Heart left ventricle (tissue), 16 donors: ENCODE results near the gene TRIM47. TPM values are rescaled to one million over a fixed set of nuclear protein-coding genes. Genes with fewer than 3 reads are reported as not detected.

Experiments
- ATAC-seq, 4 donors: fragments of 200-7000 bp; cut with Tn5 transposase; one replicate each; pipeline ENCODE4 v1.9.1; 2020 to 2022; ENCODE audit warnings: moderate library complexity in 4 of 4, mild to moderate bottlenecking in 3 of 4, moderate number of reproducible peaks in 1 of 4
- DNase-seq, 5 donors: peaks; one replicate each; pipeline ENCODE4 v3.0.0-alpha.2; 2020
- H3K27ac ChIP-seq, 12 donors: fragments of 200-600 bp; sonication (generic) in 4 of 12; one replicate each; pipeline versions ENCODE4 v1.5.0 to v1.8.0; 2016 to 2022; ENCODE audit warnings: mild to moderate bottlenecking in 2 of 12
- H3K27me3 ChIP-seq, 9 donors: fragments of 200-600 bp; sonication (generic) in 2 of 9; one replicate each; pipeline versions ENCODE4 v1.5.1 to v1.8.0; 2016 to 2022; ENCODE audit warnings: mild to moderate bottlenecking in 3 of 9
- H3K36me3 ChIP-seq, 9 donors: fragments of 200-600 bp; sonication (generic) in 2 of 9; one replicate each; pipeline versions ENCODE4 v1.5.0 to v1.8.0; 2018 to 2022; ENCODE audit warnings: mild to moderate bottlenecking in 2 of 9
- H3K4me1 ChIP-seq, 12 donors: fragments of 200-600 bp; sonication (generic) in 4 of 12; one replicate each; pipeline versions ENCODE4 v1.5.0 to v1.8.0; 2016 to 2022; ENCODE audit warnings: mild to moderate bottlenecking in 3 of 12
- H3K4me3 ChIP-seq, 12 donors: fragments of 200-600 bp; sonication (generic) in 4 of 12; one replicate each; pipeline versions ENCODE4 v1.5.0 to v1.8.0; 2017 to 2022; ENCODE audit warnings: mild to moderate bottlenecking in 9 of 12, moderate library complexity in 4 of 12
- H3K9me3 ChIP-seq, 12 donors: fragments of 200-600 bp; sonication (generic) in 4 of 12; one replicate each; pipeline versions ENCODE4 v1.5.0 to v1.8.0; 2016 to 2022; ENCODE audit warnings: mild to moderate bottlenecking in 1 of 12
- CTCF ChIP-seq, 12 donors: fragments of 200-600 bp; sonication (generic) in 4 of 12; IDR thresholded peaks; one replicate each; pipeline versions ENCODE4 v1.5.0 to v1.8.0; 2018 to 2022; ENCODE audit warnings: antibody characterized with exemption in 12 of 12, mild to moderate bottlenecking in 5 of 12
- POLR2A ChIP-seq, 2 donors: fragments of 450-650 bp; IDR thresholded peaks; one replicate each; pipeline ENCODE4 v1.6.1; 2017; ENCODE audit warnings: antibody characterized with exemption in 2 of 2, mild to moderate bottlenecking in 2 of 2, moderate library complexity in 2 of 2
- WGBS, 4 donors: extraction: QIAGEN DNeasy Blood & Tissue Kit in 2 of 4; methylation state at CpG; one replicate each; pipeline versions ENCODE4 v1.1.5 to v1.1.7; 2013 to 2018; 5-methylcytosine and 5-hydroxymethylcytosine counted together
- intact Hi-C, 10 donors: fragments of 100-400 bp; cut with DNase I; formaldehyde crosslinking; loops; one replicate each; pipeline versions ENCODE4 v1.11.1 to v1.14.2; 2022
- polyA plus RNA-seq, 2 donors: library from polyadenylated mRNA; stranded (reverse); fragments of 200-250 nt; gene quantifications; one replicate each; pipeline ENCODE4 v1.2.3, GENCODE V29; 2013
- total RNA-seq, 9 donors: library from RNA; depleted of rRNA in 2 of 9; stranded (reverse); fragments of >200 nt in 2 of 9; fragmentation: NEBNext Ultra II Directional in 3 of 9; extraction: Animal tissue kit (Norgen Biotek cat#: 25700) in 3 of 9; gene quantifications; one replicate each; pipeline versions ENCODE4 v1.1.0 to v1.2.4, GENCODE V29; 2016 to 2023
- donor health status: ischemic (EF 13 %, LVEDD 7.1; RV severe dilation, severe dysfunction).
- donor health status: healthy with polysubstance abuse.
- donor health status: DM: no; HTN: yes; CAD: no.
- donor health status: DM: no; HTN: no; CAD: no.
- donor health status: ischemic (EF 25% LVEDD 6.9; RV normal size, moderate dysfunction).
- donor health status: ischemic (EF 25% LVEDD 5.7; RV mildly dilated, moderate dysfunction).
- donor health status: healthy.
- donor health status: DM: yes; HTN: yes; CAD: no.
- donor health status: ischemic (EF 35%, LVEDD 5.7; RV mildly dilated, moderate dysfunction).
- donor health status: nonischemic (EF 11% LVEDD 7.7; RV severe dilation, severe dysfunction).
- donor health status: DM: yes; HTN: yes; CAD: no.
- donor health status: PGD.
- donor health status: ischemic (EF 29% LVEDD 5.4; RV normal size, mild dysfunction).
- donor health status: nonischemic (EF 23%, LVEDD 6.1; RV moderate dilation, normal function).

TRIM47 gene
- total and polyA plus RNA-seq, 11 donors: 20.1 to 53.4 (median 23.3) TPM

GRCh38 chr17:75849279-75849646 lies 29.1 kb downstream of the TRIM47 start:
- ATAC-seq (no peak), DNase-seq (no peak)

GRCh38 chr17:75848523-75849278 lies 29.7 kb downstream of the TRIM47 start:
- ATAC-seq (peak; percentile 18 to 67 (median 38)), DNase-seq (peak; percentile 76 to 86 (median 80))
- Histone ChIP-seq H3K9me3 (no peaks in the 10 kb centered on the region), H3K27me3 (no peaks in the 10 kb centered on the region), H3K4me3 (peak overlapping the region in 1 of 12 donors; percentile 8), H3K27ac (peak overlapping the region; percentile 3 to 99 (median 87)), H3K4me1 (peaks cover 36 to 100% (median 89%) of the 10 kb centered on the region in 12 donors), H3K36me3 (peaks cover 3 to 77% (median 73%) of the 10 kb centered on the region in 9 donors)
- TF ChIP-seq CTCF (IDR thresholded peaks at IDR 0.05) (peak; percentile 46 to 76 (median 62)), POLR2A (IDR thresholded peaks at IDR 0.05) (no peak)
- 37 to 50% (median 43%) methylated on average over 16 of the region's 16 CpGs for WGBS, 4 donors
- intact Hi-C loops: loop anchor here in 4 of 10 donors (2.0 to 10.0 kb wide), 3 partner anchors 46 to 71 kb away; partner anchors contain the start of gene TRIM65 (in 1 of the 4)

More at GRCh38 chr17:75849279-75849646, 29.1 kb downstream of the TRIM47 start:
- WGBS, 4 donors: 61 to 74% (median 63%) methylated on average over 9 to 11 of the region's 11 CpGs
- Histone ChIP-seq H3K9me3 (no peaks in the 10 kb centered on the region), H3K4me3 (no peak overlapping the region), H3K36me3 (peaks cover 3 to 77% (median 73%) of the 10 kb centered on the region in 9 donors), H3K27ac (peak overlapping the region in 11 of 12 donors; percentile 74 to 99 (median 86)), H3K4me1 (peaks cover 36 to 100% (median 91%) of the 10 kb centered on the region in 12 donors), H3K27me3 (no peaks in the 10 kb centered on the region)
- intact Hi-C loops: loop anchor here in 4 of 10 donors (2.0 to 10.0 kb wide), 3 partner anchors 46 to 72 kb away; partner anchors contain the start of gene TRIM65 (in 1 of the 4)
- no peak for TF ChIP-seq POLR2A (IDR thresholded peaks at IDR 0.05)
- no peak for TF ChIP-seq CTCF (IDR thresholded peaks at IDR 0.05)

- H3K4me3 ChIP-seq: no peak overlapping the region
- no peaks in the 10 kb centered on the region for H3K27me3 ChIP-seq
- peaks cover 36 to 93% (median 81%) of the 10 kb centered on the region in 12 donors for H3K4me1 ChIP-seq
- TF ChIP-seq CTCF (IDR thresholded peaks at IDR 0.05) (no peak), POLR2A (IDR thresholded peaks at IDR 0.05) (no peak)
- H3K9me3 ChIP-seq: no peaks in the 10 kb centered on the region
- WGBS, 4 donors: 84 to 86% (median 84%) methylated on average over 24 to 25 of the region's 25 CpGs
- intact Hi-C loops: loop anchor here in 4 of 10 donors (2.0 to 10.0 kb wide), 3 partner anchors 47 to 71 kb away; partner anchors contain the start of gene TRIM65 (in 1 of the 4)
- peak overlapping the region; percentile 3 to 99 (median 87) for H3K27ac ChIP-seq
- ATAC-seq (no peak), DNase-seq (no peak)
- peaks cover 3 to 74% (median 73%) of the 10 kb centered on the region in 9 donors for H3K36me3 ChIP-seq
Measured at GRCh38 chr17:75847614-75848522, 30.5 kb downstream of the TRIM47 start.
